GM19328 (cell line): Measurements from ENCODE around the gene TIAL1.
"Not testable (repeated sequence)": the region's sequence is repeated elsewhere in the genome, so short reads cannot be mapped to it uniquely, and the experiment has no call there.

Experiments
- ATAC-seq: cut with Tn5 transposase; IDR thresholded peaks from one replicate; pipeline ENCODE4 v1.9.1; 2021; ENCODE audit warnings: mild to moderate bottlenecking, moderate library complexity; ENCODE audit not compliant: unreplicated experiment

Gene TIAL1

DNA sequence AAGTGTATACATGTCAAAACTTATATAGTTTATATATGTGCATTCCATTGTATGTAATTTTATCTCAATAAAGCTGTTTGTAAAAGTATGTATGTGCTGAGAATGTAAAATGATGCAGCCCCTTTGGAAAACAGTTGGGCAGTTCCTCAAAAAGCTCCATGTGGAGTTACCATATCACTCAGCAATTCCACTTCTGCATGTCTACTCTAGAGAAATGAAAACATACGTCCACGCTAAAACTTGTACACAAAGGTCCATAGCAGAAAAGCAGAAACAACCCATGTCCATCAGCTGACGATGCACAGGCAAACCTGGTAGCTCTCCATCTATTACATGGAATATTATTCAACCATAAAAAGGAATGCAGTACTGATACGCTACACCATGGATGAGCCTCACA, 45.9 kb downstream of the TIAL1 start:
- ATAC-seq = no peak

DNA sequence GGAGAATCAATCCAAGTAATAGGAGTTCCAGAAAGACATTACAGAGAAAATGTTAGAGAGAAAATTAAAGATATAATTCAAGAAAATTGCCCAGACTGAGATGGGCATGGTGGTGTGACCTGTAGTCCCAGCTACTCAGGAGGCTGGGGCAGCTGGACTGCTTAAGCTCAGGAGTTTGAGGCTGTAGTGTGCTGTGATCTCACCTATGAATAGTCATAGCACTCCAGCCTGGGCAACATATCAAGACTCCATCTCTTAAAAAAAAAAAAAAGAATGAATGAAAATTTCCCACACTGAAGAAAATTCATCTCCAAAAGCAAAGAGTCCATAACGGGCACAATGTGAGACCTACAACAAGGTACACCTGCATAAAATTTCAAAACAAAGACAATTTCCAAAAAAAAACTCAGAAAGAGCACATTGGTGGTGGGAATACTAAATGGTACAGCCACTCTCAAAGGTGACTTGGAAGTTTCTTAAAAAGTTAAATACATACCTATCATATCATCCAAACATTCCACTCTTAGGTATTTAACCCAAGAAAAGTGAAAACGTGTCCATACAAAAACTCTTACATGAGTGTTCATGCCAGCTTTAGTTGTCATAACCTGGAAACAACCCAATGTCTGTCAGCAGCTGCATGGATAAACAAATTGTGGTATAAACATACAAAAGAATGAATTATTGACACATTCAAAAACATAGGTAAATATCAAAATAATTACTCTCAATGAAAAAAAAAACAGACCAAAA, 47.3 kb downstream of the TIAL1 start:
- ATAC-seq = no peak

DNA sequence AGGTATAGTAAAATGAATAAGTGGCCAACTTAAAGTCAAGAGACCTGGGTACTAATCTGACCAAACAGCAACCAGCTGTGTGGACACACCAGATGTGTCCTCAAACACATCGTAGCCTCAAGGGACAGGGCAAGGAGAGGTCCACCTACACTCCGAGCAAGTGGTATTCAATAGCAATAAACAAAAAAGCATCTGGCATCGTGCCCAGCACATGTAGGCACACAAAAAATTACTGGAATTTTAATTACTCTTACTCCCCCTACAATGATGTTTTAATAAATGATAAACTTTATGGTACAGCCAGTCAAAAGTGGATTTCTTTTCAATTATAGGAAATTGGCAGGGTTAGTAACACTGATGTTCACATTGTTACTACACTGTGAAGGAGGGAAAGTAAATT, 50.8 kb downstream of the TIAL1 start:
- ATAC-seq = no peak

DNA sequence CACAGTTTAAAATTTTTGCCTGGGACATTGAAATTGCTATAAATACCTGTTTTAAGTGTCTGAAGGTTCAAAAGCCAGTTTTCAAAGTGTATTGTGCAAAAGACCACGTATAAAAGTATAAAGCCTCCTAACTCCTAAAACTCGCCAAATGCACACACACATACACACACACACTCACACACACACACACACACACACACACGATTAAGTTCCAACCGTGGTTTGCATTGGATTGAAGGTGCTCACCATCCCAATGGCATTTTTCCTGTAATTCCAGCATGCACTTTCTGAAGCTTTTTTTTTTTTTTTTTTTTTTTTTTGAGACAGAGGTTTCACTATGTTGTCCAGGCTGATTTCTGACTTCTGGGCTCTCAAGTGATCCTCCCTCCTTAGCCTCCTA, 51.5 kb downstream of the TIAL1 start:
- ATAC-seq = no peak

DNA sequence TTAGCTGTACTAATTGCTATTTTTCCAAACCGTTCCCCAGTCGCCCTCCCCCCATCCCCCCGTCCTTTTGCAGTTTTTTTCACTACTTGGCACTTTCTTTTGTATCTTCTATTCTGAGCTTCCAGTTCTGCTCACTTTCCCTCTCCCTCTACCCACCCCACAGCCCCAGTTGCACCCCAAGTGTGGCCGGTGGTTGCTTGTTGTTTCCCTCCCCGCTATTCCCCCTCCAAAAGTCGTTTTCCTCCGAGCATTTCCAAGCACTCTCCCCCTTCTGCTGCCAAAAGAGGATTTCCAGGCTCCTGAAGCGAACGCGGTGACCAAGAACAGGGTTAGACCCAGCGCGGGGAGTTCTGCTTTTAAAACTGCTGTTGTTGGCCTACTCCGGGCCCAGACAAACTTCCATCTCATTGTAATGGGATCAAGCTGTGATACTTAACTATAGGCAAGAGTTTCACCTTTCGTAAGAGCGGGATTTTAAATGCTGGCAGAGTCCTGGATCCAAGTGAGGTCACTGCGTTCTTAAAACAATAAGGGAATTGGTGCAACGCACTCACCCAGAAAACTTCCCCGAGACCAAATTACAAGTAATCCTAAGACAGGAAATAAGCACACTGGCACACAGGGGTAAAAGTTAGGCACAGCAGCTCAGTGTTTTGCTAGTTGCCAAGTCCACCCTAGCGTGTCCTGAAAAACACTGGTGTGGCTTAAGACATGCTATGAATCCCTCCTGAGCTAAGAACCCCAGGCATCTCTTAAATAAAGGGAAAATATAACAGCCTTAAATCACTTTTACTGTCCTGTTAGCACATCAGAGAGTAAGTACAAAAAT, 52.7 kb downstream of the TIAL1 start:
- ATAC-seq = no peak

DNA sequence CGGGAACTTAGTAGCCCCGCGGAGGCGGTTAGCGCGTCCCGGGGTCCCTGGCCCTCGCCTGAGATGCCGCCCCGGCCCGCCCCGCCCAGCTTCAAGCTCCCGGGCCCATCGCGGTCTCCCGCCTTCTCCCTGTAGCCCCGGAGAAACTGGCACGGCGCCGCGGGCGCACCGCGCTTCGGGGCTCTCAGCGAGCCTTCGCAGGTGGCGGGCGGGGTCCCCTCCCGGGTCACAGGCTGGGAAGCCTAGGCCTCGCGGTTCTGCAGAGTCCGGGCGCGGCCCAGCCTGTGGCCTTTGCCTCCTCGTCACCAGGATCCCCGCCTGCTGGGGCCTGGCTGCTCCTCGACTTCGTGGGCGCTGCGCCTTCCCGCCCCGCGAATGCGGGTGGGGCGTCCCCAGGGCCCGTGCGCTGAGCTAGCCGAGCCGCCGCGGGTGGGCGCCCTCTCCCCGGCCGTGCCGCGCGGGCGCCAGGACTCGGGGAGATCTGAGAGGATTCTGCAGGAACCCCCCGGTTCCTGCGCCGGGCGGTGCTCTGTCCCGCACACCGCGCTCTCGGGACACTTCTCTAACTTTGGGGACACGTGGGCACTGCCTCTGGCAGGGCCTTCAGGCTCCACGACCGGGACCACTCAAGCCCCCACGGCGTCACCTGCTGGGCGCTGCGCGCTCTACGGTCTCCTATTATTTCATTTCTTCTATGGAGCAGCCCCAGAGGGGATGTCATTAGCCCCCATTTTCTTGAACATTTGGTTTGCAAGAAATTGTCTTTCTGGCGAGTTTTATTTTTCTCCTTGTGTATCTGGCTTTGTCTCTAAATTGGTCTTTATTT, 53.6 kb downstream of the TIAL1 start:
- ATAC-seq = peak; percentile 33

DNA sequence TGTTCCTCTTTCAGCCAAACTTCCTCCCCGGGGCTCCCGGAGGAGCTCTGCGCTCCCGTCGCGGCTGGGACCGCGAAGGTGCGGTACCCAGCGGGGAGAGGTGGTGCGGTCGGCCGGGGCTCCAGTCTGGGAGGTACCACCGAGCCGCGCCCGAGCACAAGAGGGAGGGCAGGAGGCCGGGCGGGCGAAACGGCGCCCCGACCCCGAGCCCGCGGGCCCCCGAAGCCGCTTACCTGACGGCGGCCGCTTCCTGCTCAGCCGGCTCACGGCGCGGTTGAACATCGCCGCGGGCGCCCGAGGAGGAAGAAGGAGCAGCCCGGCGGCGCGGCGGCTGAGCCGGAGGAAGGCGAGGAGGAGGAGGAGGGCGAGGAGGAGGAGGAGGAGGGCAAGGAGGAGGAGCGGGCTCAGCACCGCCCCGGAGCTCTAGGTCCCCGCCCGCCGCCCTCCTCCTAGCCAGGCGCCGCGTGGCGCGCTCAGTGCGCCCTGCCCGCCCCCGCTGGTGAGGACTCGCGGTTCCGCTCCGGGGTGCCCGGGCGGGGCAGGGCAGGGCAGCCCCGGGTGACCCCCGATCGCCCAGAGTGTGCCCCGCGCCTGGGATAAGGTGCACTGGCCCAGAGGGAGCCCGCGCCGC, 54.3 kb downstream of the TIAL1 start, which contains the start of gene RGS10:
TSS of gene RGS10 (minus strand) at position 363 of the 631 bp plus-strand sequence. CDS start at position 282, 81 bp downstream.
- peak; percentile 75 for ATAC-seq

DNA sequence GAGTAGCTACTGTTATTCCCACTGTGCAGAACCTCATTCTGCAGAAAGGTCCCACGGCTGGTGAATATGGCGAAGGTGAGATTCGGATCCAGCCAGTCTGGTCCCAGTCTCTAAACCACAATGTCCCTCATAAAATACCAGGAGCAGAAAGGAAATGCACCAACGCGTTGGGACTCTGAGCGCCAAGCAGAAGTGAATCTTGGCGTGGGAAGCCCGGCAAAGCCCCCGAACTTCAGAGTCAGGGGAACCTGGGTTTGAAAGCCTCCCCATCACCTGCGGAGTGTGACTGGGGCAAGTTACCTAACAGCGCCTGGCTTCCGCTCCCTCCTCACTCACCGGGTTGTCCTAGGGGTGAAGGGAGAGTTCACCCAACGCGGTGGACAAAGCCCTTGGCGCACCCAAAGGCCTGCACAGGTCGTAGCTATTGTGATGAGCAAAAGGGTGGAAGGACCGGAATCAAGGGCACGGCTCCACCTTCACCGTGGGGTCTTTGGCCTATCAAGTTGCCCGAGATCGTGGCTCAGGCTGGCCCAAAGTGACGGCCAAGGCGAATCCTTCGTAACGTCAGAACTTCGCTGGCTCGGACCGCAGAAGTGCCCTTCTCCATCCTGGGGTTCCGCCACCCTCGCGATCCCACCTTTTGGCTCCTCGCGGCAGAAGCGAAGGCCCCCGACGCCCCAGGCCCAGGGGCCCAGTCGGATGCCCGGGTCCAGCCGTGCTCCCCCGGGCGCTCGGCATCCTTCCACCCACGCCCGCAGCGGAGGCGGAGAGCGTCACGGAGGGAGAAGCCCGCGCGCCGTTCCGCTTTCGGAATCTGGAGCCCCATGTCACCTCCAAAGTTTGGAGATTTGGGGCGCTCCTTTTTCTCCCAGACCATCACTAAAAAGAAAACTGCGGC, 55.1 kb downstream of the TIAL1 start:
- ATAC-seq = no peak

DNA sequence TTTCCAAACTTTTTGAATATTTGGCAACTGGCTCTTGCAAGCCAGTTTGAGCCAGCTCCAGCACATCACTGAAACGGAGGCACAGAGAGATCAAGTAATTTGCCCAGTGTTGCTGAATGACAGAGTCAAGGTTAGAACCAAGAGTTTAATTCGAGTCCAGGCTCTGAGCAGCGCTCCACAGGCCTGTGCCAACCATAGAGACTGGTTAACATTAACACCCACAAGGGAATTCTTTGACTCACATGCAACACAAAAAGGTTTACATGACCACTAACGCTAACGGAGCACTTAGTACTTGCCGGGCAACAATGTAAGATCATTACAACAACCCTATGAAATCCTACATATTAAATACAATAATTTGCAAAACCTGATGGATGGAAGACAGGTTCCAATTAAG, 55.7 kb downstream of the TIAL1 start:
- no peak for ATAC-seq

DNA sequence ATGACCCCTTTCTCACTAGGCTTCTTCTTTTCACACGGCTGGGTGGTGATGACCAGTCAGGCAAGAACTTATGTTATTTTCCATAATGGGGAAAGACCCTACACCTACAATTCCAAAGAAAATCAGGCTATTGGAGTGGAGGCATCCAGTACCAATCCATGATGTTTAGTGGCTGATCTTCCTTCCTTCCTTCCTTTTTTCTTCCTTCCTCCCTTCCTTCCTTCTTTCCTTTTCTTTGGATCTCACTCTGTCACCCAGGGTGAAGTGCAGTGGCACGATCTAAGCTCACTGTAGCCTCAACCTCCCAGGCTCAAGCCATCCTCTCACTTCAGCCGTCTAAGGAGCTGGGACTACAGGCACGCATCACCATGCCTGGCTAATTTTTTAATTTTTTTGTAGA, 56.7 kb downstream of the TIAL1 start:
- no peak for ATAC-seq

DNA sequence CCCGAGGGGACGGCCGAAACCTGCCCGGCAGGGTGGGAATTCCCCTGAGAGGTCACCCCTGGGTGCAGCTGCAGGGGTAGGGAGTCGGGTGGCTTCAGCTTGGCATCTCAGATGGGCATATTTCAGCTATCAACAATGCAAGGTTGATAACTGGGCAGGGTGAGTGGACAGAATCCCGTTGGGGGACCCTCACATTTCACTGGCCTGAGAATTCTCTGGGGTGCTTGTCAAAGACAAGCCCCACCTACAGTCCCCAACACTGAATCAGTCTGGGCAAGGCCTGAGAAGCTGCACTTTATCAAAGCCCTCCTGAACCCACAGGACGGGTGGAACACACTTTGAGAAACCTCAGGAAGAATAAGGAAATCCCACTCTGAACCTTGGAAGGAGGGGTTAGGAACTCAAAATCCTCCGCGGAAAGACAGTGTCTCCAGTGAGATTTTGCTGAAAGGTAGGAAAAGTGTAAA, 57.4 kb downstream of the TIAL1 start:
- no peak for ATAC-seq

DNA sequence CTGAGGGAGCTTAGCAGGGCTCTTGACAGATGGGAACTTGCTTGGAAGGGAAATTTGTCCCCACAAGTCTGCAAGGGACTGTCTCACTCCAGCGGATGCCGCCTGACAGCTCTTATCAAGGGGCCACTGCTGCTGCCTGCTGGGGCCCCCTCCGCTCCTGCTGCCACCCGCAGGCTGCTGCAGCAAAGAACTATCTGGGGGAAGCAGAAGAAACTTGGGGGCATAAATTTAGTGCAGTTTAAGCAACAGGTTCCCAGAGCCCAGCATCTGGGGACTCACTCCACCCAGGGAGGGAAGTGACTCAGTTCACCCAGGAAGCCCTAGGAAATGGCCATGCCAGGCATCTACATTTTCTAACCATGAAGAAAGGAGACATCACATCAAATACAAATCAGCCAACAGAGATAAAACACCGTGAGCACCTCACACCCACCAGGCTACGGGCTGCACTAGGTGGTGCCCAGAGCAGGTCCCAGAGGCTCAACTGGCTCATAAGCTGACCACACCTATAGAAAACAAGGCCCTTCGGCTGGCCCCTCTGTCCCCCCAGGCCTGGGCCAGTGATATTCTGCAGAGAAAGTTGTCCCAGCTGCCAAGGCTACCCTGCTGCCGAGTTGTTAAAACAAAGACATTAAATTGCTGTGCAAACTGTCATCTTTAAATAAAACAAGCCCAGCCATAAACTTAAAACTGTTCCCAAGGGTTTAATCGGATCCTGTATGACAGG, 58.0 kb downstream of the TIAL1 start:
- no peak for ATAC-seq

DNA sequence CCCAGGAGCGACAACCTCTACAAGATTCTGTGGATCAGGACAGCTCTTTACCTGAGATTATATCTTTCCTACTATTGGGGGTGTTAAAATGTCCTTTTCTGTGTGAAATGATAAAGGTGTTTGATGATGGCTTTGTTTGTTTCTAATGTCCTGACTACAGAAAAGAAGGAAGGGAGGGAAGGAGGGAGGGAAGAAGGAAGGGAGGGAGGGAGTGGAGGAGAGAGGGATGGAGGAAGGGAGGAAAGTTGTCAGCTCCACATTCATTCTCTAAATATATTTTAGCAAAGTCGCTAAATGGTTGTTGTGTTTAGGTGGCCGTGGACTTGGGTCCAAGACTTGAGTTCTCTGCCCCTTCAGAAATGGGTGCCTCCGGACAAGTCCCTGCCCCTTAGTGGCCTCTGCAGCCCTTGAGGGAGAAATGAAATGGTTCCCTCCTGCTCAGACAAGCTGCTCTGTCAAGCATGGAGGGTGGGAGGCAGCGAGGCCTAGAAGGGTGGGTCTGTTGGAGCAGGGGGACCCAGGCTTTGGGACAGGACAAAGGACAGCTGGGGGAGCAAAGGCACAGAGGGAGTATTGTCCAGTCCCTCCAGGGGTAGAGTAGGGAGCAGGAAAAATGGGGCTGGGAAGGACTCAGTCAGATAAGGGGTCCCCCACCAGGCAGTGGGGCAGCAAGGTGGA, 58.7 kb downstream of the TIAL1 start:
- no peak for ATAC-seq

DNA sequence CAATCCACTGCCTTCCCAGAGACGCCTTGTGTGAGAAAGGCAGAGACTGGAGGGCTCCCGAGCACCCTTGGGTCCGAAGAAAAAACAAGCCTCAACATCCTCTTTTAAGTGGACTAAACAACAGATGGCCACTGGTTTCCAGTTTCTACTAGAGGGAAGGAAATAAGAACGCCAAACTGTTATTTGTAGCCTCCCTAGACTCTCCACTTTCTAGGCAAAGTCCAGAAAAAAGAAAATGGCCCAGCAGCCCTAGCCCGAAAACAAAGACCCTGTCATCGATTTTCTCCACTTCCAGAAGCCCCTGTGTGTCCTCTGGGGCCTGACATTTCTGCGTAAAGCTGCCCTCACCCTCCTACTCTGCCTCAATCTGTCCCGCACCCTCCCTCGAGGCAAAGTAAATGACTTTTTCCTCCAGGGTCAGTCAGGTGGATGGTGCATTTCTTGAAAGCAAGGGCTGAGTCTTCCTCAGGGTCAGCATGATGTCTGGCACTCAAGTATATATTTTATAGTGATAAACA, 60.2 kb downstream of the TIAL1 start:
- no peak for ATAC-seq

DNA sequence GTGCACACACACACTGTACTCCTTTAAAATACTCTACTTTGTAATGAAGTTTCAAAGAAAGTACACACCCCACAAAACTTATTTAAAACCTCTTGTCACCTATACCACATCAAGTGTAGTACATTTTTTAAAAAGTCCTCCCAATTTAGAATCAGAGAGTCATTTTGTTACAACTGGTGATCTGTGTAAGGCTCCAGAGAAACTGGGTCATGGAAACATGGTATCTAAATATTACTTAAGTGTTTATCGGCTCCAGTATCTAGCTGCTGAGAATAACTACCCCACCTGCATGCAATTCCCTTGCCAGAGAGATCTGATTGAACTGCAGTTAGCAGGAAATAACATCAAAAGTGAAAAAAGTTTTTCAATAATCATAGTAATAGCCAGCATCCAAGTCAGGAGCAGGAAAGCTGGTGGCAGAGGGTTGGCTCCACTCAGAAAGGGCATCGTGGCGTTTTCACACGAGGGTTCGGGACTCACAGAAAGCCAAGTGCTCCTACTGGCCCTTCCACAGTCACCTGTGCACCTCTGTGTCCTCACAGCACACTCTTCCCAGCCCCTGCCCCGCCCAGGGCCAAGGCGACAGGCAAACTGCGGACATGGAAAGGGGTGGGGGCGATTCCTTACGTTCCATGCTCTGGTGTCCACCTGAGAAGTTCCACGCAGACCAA, 60.8 kb downstream of the TIAL1 start:
- ATAC-seq = no peak

DNA sequence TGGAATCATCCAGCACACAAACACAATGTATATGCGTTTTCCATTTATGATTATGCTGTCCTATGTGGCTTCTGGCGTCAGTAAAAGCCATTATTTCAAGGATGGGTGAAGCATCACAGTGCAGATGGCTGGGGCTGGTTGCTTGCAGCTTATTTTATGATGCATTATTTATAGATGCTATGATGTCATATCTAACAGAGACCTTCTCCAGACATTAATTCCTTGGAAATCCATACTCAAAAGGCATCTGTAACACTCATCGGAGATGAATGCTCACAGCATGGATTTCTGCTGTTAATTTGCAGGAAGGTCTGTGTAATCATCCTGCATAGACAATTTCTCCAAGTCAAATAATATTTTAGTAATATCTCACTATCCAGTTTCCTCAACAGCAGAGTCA, 61.5 kb downstream of the TIAL1 start:
- ATAC-seq = no peak

DNA sequence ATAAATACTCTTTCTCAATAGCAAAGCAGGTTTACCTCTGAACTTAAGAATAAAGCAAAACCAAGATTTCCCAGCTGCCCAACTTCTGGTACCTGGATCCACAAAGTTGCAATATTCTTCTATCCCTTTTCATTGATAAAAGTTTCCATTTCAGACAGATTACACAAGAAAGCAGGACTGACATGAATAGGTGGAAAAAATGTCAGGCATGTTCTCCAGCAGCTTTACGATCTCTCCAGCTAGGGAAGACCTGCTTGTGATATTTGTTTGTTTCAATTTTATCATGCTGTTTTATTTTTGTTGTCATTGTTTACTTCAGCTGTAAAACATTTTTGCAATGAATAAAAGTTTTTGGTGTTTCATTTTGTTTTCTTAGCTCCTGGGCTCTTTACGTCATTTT, 63.3 kb downstream of the TIAL1 start:
- ATAC-seq = no peak

DNA sequence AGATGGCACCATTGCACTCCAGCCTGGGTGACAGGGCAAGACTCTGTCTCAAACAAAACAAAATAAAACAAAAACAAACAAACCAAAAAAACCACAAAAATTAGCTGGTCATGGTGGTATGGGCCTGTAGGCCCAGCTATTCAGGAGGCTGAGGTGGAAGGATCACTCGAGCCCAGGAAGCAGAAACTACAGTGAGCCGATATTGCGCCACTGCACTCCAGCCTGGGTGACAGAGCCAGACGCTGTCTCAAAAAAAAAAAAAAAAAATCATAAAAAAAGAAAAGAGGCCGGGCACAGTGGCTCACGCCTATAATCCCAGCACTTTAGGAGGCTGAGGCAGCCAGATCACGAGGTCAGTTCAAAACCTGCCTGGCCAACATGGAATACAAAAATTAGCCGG, 64.0 kb downstream of the TIAL1 start:
- ATAC-seq = not testable (repeated sequence)
